HPDE6-E6E7 (cell line): ENCODE data around the gene CLCN6.

Experiments used
- DNase-seq: peaks from one replicate; pipeline ENCODE4 v3.0.0; 2011; ENCODE audit warnings: missing footprints; ENCODE audit errors: extremely low spot score

CLCN6 gene

DNA sequence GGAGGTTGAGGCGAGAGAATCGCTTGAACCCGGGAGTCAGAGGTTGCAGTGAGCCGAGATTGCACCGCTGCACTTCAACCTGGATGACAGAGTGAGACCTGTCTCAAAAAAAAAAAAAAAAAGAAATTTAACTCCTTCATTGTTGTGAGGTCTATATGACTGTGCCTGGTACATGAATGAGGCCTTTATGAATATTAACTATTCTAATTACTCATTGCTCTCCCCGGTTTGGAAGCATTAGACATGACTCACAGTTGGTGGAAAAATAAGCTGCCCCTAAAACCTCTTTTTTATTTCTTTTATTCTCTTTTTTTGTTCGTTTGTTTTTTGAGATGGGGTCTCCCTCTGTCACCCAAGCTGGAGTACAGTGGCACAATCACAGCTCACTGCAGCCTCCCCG lies 49.4 kb downstream of the CLCN6 start:
- no peak for DNase-seq

DNA sequence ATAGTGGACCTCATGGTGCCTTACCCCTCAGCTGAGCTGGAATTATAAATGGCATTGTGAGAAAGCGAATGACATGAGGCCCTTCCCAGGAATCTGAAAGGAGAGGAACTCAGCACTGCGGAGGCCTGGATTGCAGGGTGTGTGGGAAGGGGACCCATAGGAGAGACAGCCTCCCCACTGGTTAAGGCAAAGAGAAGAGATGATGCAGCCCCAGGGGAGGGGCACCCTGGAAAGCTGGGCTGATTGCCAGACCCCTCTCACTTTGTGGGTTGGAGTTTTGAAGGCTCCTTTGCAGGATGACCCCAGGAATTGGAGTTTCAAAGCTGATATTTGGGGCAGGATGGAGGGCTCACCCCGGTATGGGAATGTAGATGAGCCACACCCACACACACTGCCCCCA lies 50.7 kb downstream of the CLCN6 start:
- no peak for DNase-seq

DNA sequence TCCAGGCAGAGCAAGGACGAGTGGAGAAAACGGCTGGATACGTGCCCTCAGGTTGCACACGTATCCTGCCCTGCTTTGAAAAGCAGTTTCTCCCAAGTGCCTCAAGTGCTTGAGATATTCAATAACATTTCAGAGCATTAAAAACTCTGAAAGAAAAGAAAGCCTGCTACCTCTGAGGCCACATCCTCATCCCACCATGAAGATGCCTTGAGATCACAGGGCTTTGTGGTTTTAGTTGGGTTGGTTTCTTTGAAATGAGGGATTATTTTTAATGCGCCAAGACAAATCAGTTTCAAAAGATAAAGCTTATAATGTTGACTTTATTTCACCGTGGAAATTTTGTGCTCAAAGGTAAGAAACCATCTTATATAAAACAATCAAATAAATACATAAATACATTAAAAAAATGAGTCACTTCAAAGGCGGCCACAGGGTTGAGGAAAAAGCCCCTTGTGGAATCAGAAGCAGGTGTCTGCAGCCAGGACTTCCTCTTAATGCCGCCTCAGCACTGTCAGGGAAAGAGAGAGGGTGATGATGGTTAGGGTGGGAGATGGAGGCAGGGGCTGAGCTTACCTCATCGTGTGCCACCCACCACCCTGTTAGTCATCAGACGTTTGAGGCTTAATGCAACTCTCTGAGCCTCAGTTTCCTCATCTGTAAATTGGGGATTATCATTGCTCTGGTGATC lies 51.3 kb downstream of the CLCN6 start:
- no peak for DNase-seq

DNA sequence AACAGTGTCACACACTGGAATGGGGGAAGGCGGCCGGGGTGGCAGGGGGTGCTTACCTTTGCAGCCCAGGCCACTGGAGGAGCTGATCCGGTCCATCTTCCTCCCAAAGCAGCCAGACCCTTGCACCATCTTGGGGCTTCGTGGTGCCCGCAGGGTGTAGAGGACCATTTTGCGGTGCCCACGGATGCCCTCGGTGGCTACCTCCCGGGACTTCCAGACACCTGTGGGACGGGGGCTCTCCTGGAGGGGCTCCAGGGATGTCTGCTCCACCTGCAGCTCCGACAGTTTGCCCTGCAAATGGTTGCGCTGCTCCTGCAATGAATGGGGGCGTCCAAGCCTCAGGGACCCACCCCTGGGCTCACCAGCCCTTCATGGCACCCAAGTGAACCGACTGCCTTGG lies 52.2 kb downstream of the CLCN6 start:
- no peak for DNase-seq

DNA sequence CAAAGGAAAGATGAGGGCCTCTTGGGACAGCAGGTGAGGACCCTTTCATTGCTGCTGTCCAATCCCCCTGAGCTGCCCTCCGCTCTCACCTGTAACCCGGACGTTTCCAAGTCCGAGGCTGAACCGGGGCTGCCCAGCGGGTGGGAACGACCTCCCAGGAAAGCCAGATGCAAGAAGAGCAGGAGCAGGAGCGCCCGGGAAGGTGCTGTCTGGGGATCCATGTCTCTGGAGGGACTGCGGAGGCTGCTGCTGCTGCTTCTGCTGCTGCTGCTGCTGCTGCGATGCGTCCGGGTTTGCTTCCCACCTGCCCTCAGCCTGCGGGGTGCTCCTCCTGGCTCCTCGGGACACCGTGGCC lies 52.6 kb downstream of the CLCN6 start, which contains the start of gene NPPB:
NPPB (minus strand) TSS at position 333 of the 355 bp plus-strand sequence; CDS start at position 221, 112 bp downstream.
- no peak for DNase-seq

DNA sequence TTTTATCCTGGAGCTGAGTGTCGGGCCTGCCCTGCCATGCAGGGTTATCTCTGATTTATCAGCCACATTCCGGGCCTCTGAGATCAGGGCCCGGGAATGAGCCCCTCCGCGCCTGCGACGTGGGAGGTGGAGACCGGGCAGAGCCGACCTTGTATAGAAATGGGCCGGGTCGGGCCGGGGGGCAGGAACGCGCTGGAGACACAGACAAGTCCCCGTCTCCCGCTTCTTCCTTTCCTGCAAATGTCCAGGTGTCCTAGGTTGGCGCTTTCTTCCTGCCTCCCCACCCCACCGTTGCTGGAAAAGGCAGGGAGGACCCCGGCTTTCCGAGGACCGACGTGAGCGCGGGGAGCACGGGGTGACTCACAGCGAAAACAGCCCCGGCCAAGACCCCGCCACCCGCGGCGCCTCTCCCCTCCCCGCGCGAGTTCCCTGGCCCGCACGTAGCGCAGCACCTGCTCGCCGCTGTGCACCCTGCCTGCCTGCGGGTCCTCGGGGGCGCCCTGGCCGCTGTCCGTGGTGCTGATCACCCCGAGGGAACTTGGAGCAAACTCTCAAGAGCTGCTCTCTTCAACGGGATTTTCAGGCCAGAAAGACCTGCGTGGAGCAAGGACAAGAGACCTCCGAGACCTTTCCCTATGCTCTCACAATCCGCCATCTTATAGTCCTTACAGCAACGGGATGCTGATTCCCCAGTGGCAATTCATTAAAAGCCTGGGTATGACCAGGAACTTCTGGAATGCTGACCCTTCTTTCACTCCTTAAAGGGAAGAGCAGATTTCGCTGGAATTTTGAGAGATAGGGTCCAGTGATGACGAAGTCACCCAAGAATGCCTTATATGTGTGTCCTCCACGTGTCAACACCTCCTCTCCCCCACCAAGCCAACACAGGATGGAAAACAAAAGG lies 53.2 kb downstream of the CLCN6 start:
- DNase-seq = peak; percentile 58

DNA sequence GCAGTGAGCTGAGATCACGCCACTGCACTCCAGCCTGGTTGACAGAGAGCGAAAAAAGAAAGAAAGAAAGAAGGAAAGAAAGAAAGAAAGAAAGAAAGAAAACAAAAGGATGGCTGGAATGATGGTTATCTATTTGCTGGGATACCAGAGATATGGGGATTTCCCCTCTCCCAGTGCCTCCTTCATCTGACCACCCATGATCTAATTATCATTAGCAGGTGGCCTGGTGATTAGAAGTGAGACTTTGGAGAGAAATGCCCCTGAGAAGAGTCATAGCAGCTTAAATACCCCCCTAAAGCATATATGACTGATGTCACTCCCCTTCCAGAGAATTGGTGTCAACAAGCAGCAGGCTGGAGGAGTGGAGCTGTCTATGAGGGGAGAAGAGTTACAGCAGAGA lies 54.1 kb downstream of the CLCN6 start:
- no peak for DNase-seq

DNA sequence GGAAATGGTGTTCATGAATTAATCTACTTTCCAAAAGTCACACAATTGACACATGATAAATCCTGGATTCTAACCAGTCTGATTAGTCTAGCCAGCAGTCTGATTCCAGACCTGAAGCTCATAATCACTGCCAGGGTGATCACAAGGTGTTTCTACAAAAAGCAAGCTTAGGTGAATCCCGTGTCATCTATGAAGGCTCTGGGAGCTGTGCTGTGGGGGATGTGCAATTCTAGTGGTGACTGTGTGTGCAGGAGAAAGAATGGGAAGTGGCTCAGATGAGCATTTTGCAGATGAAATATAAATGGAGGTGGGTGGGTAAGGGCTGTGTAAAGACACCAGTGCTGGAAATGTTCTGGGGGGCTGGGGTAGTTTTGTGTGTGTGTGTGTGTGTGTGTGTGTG lies 54.6 kb downstream of the CLCN6 start:
- DNase-seq = no peak

DNA sequence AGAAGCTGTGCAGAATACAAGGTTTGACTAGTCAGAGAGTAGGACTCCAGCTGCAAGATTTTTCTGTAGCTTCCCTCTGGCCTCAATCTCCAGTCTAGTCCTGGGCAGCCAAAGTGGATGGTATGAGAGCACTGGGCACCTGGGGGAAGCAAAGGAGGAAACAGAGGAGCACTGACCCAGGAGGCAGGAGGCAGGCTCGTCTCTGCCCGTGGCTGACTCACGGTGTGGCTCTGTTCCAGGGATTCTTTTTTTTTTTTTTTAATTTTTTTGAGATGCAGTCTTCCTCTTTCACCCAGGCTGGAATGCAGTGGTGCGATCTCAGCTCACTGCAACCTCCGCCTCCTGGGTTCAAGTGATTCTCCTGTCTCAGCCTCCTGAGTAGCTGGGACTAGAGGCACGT lies 56.9 kb downstream of the CLCN6 start:
- DNase-seq = peak; percentile 70

DNA sequence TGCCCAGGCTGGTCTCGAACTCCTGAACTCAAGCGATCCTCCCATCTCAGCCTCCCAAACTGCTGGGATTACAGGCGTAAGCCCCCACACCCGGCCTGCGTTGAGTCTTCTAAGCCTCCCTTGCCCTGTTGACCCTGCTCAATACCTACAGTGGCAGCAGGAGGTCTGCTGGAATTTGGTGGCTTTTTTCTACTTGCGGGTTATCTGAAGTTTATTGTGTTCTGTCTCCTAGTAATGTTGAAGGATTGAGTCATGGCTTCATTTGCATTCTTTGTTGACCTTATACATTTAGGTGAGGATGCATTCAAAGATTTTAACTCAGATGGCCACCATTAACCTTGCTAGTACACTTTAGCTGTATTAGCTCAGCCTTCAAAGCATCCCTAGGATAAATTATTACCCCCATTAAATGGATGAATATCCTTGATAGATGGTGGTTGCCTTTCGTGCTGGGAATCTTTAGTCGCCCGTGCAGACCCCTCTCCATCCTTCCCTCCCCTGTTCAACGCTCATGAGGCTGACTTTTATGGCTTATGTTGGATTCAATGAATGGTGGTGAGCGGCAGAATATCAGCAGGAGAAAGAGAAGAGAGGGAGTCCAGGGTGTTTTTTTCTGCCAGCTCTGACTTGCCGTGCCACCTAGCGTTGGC lies 62.5 kb downstream of the CLCN6 start:
- no peak for DNase-seq

DNA sequence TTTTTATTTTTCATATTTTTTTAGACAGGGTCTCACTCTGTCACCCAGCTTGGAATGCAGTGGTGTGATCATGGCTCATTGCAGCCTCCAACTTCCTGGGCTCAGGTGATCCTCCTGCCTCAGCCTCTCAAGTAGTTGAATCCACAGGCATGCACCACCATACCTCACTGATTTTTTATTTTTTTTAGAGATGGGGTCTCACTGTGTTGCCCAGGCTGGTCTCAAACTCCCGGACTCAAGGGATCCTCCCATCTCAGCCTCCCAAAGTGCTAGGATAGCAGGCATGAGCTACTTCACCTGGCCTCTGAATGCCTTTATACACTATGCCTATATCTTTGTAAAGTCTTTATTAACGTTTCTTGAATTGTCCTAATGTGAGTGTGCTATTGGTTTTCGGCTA lies 63.1 kb downstream of the CLCN6 start:
- no peak for DNase-seq

DNA sequence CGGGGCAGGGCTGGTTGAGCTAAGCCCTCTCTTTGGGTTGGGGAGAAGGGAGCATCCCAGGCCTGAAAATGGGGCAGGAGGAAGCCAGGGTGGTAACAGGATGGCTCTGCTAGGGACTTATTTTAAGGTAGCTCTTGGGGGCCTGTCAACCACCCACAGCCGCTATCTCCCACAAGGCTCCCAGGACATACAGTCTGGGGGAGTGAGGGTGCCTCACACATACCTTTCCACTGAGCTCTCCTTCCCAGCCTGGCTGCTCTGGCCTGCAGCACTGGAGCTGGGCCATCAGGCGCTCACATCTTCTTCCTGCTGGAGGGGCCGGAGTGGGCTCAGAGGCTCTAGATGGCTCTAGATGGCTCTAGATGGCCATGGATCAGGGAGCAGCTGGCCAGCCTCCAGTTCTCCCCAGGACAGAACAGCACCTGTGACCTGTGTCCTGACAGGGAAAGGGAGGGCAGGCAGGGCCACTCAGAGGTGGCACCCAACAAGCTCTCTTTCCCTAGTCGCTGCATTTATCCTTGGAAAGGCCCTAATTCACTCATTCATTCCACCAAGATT lies 63.7 kb downstream of the CLCN6 start:
- no peak for DNase-seq

DNA sequence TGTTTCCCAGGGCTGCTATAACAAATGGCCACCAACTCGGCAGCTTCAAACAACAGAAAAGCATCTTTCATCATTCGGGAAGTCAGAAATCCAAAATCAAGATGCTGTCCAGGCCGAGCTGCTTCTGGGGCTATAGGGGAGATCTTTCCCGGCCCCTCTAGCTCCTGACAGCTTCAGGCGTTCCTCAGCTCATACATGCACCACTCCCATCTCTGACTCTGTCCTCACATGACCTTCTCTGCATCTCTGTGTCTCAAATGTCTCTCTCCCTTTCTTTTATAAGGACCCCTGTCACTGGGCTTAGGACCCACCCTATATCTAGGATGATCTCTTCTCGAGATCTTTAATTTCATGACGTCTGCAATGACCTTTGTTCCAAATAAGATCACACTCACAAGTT lies 66.6 kb downstream of the CLCN6 start:
- no peak for DNase-seq

DNA sequence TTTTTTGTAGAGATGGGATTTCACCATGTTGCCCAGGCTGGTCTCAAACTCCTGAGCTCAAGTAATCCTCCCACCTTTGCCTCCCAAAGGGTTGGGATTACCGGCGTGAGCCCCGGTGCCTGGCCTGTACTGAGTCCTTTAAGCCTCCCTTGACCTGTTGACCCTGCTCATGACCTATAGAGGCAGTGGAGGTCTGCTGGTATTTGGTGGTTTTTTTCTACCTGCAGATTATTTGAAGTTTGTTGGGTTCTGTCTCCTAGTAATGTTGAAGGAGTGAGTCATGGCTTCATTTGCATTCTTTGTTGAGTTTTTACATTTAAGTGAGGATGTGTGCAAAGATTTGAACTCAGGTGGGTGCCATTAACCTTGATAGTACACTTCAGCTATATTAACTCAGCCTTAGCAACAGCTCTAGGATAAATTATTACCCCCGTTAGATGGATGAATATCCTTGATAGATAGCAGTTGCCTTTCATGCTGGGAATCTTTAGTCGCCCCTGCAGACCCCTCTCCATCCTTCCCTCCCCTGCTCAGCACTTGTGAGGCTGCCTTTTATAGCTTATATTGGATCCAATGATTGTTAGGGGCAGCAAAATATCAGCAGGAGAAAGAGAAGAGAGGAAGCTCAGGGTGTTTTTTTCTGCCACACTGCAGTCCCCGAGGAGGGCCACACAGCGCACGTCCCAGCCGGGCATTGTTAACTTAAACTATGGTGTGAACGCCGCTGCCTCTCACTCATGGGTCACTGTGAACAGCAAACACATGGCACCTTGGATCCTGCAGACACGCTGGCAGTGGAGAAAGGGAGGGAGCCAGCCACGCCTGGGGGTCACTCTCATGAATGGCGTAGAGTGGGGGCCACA lies 67.6 kb downstream of the CLCN6 start:
- no peak for DNase-seq

DNA sequence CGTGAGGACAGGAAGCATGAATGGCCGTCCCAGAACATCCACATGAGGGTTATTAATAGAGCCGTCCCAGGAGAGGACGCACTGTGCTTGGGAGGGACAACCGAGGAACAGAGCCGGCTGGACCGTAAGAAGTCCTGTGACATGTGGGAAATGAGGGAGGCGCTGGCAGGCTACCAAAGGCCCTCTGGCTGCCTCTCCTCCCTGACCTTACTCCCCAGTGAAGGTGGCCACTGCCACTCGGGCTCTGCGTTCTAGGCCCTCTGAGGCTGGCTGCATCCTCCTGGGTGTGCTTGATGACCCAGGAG lies 68.2 kb downstream of the CLCN6 start:
- DNase-seq = no peak

DNA sequence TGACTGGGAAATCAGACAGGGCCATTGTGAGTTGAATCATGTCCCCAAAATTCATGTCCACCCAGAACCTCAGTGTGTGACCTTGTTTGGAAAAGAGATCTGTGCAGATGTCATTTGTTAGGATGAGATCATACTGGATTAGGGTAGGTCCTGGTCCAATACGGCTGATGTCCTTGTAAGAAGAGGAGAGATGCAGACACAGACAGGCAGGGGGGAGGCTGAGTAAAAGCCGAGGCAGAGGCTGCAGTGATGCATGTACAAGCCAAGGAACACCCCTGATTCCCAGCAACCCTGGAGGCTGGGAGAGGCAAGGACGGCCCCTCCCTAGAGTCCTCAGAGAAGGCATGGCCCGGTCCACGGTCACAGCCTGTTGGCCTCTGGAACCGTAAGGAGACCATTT lies 68.6 kb downstream of the CLCN6 start:
- no peak for DNase-seq

DNA sequence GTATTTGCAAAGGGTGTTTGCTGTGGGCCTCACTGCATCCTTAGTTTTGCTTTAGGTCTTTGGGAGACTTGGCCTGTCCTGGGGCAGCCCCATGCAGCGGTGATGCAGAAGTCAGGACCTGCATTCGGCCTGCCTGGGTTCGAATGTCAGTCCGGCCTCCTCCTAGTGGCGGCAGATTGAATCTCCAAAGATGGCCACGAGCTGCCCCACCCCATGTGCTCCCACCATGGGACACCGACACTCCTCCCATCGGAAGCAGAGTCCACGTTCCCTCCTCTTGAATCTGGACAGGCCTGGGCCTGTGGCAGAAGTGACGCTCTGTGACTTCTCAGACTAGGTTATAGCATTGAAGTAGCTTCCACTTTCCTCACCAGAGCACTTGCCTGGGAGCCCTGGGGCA lies 69.1 kb downstream of the CLCN6 start:
- DNase-seq = no peak

DNA sequence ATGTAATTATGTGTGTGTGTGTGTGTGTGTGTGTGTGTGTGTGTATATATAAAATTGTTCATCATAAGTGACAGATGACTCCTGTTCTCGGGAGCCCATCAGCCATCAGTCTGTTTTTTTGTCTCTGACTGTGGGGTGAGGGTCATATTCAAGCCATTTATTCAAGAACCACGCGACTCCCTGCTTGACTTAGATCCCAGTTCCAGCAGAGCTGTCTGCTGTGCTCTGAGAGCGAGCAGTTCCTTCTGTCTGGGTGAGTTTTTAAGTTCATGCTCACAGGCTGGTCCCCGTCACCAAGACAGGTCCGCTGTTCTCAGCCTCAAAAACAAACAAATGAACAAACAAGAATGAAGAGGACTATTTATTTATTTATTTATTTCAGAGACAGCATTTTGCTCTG lies 71.1 kb downstream of the CLCN6 start:
- no peak for DNase-seq

DNA sequence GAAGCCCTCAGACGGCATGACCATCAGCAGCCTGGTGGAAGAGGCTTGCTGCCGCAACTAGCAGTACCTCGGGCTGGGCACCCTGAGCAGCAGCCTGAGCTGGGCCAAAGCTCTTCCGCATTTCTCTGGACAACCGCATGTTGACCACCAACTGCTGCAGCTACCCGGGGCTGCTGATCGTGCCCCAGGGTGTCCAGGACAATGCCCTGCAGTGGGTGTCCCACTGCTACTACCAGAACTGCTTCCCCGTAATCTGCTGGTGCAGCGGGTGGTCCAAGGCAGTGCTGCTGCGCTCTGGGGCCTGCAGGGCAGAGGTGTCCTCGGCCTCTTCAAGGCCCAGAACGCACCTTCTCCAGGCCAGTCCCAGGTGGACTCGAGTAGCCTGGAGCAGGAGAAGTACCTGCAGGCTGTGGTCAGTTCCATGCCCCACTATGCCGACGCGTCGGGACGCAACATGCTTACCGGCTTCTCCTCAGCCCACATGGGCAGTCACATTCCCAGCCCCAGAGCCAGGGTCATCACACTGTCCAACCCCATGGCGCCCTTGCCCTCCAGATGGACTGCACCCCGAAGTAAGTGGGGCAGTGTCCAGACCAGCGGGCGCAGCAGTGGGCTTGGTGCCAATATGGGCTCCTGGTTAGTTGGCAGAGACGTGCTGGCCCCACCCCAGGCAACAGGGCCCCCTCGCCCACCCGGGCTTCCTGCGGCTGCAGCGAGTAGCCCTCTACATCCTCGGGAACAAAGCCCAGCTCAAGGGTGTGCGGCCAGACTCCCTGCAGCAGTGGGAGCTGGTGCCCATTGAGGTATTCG lies 72.3 kb downstream of the CLCN6 start:
- no peak for DNase-seq

DNA sequence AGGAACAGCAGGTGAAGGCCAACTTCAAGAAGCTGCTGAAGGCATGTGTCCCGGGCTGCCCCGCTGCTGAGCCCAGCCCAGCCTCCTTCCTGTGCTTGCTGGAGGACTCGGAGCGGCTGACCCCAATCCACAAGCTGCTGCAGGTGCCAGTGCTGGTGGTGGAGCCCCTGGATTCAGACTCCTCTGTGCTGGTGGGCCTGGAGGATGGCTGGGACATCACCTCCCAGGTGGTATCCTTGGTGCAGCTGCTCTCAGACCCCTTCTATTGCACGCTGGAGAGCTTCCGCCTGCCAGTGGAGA lies 72.8 kb downstream of the CLCN6 start:
- DNase-seq = no peak
